ENCODE measurements around the gene WDR37. TPM values are rescaled to one million over a fixed set of nuclear protein-coding genes. Genes with fewer than 3 reads are reported as not detected.
"Not testable (repeated sequence)": the region's sequence is repeated elsewhere in the genome, so short reads cannot be mapped to it uniquely, and the experiment has no call there.

Gene WDR37
- total and polyA plus RNA-seq, 2 donors from 2014 or later, result 6.0 to 23.5 TPM

GRCh38 chr10:1035201-1035600, 21.0 kb upstream of the WDR37 start:
- H3K9me3 ChIP-seq (ENCODE audit: control insufficient read depth in 2 of 3, insufficient read depth in 1 of 3, low read length in 3 of 3), result no peaks in the 10 kb centered on the region
- H3K36me3 ChIP-seq (ENCODE audit: control insufficient read depth in 2 of 3, insufficient read depth in 3 of 3, low read length in 3 of 3), result peaks cover 0 to 4% (median 3%) of the 10 kb centered on the region in 3 donors
- DNase-seq, result no peak
- no peak overlapping the region for H3K27ac ChIP-seq (ENCODE audit: low read depth in 2 of 2, low read length in 2 of 2)
- H3K4me1 ChIP-seq (ENCODE audit: control insufficient read depth in 2 of 3, insufficient read depth in 2 of 3, low read depth in 1 of 3, low read length in 3 of 3), result no peaks in the 10 kb centered on the region
- intact Hi-C loops (cut with DNase I), result no loop called here
- H3K9ac ChIP-seq (ENCODE audit: low read length in 3 of 3), result no peak overlapping the region
- no peak for FAIRE-seq
- no peak for TF ChIP-seq CTCF (IDR thresholded peaks at IDR 0.05; ENCODE audit: borderline replicate concordance, extremely low read depth, insufficient read depth)
- H3K4me3 ChIP-seq (ENCODE audit: low read length in 3 of 3), result no peak overlapping the region
- H3K27me3 ChIP-seq (ENCODE audit: control insufficient read depth, insufficient read depth, low read length), result no peaks in the 10 kb centered on the region

DNA sequence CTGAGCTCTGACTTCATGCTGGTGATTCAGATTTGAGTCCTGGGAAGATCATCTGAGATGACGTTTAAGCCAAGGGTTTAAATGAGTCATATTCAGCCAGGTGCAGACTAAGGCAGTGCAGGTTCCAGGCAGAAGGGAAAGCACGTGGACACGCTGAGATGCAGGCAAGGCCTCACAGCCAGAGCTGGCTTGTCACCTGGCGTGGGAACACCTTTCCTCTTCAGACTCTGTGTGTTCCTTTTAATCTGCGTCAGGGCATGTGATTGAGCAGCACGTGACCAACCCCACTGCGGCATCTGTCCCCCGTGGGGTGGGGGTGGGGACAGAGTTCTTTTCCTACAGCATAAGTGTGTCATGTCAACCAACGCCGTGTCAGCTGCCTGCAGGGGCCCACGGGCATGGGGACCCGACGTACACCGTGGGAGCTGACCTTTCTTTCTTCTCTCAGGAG, 19.8 kb upstream of the WDR37 start:
- no peak for FAIRE-seq
- Histone ChIP-seq H3K27me3 (ENCODE audit: control insufficient read depth, insufficient read depth, low read length) (no peaks in the 10 kb centered on the region), H3K9ac (ENCODE audit: low read length in 3 of 3) (no peak overlapping the region), H3K4me3 (ENCODE audit: low read length in 3 of 3) (no peak overlapping the region), H3K27ac (ENCODE audit: low read depth in 2 of 2, low read length in 2 of 2) (no peak overlapping the region), H3K36me3 (ENCODE audit: control insufficient read depth in 2 of 3, insufficient read depth in 3 of 3, low read length in 3 of 3) (peaks cover 0 to 4% (median 3%) of the 10 kb centered on the region in 3 donors), H3K4me1 (ENCODE audit: control insufficient read depth in 2 of 3, insufficient read depth in 2 of 3, low read depth in 1 of 3, low read length in 3 of 3) (no peaks in the 10 kb centered on the region), H3K9me3 (ENCODE audit: control insufficient read depth in 2 of 3, insufficient read depth in 1 of 3, low read length in 3 of 3) (no peaks in the 10 kb centered on the region)
- TF ChIP-seq CTCF (IDR thresholded peaks at IDR 0.05; ENCODE audit: borderline replicate concordance, extremely low read depth, insufficient read depth), result no peak
- intact Hi-C loops (cut with DNase I), result no loop called here
- no peak for DNase-seq

- Histone ChIP-seq H3K27ac (ENCODE audit: low read depth in 2 of 2, low read length in 2 of 2) (no peak overlapping the region), H3K4me1 (ENCODE audit: control insufficient read depth in 2 of 3, insufficient read depth in 2 of 3, low read depth in 1 of 3, low read length in 3 of 3) (no peaks in the 10 kb centered on the region), H3K9ac (ENCODE audit: low read length in 3 of 3) (no peak overlapping the region), H3K4me3 (ENCODE audit: low read length in 3 of 3) (no peak overlapping the region), H3K36me3 (ENCODE audit: control insufficient read depth in 2 of 3, insufficient read depth in 3 of 3, low read length in 3 of 3) (peaks cover 0 to 5% (median 4%) of the 10 kb centered on the region in 3 donors), H3K9me3 (ENCODE audit: control insufficient read depth in 2 of 3, insufficient read depth in 1 of 3, low read length in 3 of 3) (no peaks in the 10 kb centered on the region), H3K27me3 (ENCODE audit: control insufficient read depth, insufficient read depth, low read length) (no peaks in the 10 kb centered on the region)
- DNase-seq (no peak), FAIRE-seq (no peak)
- intact Hi-C loops (cut with DNase I), result no loop called here
- TF ChIP-seq CTCF (IDR thresholded peaks at IDR 0.05; ENCODE audit: borderline replicate concordance, extremely low read depth, insufficient read depth), result no peak
These were observed 19.1 kb upstream of the WDR37 start for GRCh38 chr10:1037098-1037497.

DNA sequence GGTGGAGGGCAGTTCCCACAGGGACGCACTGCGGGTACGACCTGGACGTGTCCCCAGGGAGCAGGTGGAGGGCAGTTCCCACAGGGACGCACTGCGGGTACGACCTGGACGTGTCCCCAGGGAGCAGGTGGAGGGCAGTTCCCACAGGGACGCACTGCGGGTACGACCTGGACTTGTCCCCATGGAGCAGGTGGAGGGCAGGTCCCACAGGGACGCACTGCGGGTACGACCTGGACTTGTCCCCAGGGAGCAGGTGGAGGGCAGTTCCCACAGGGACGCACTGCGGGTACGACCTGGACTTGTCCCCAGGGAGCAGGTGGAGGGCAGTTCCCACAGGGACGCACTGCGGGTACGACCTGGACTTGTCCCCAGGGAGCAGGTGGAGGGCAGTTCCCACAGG, 17.4 kb upstream of the WDR37 start:
- H3K27me3 ChIP-seq (ENCODE audit: control insufficient read depth, insufficient read depth, low read length); H3K4me1 ChIP-seq (ENCODE audit: control insufficient read depth in 2 of 3, insufficient read depth in 2 of 3, low read depth in 1 of 3, low read length in 3 of 3); FAIRE-seq; DNase-seq; H3K9ac ChIP-seq (ENCODE audit: low read length in 3 of 3); H3K9me3 ChIP-seq (ENCODE audit: control insufficient read depth in 2 of 3, insufficient read depth in 1 of 3, low read length in 3 of 3); H3K4me3 ChIP-seq (ENCODE audit: low read length in 3 of 3); intact Hi-C loops (cut with DNase I); H3K27ac ChIP-seq (ENCODE audit: low read depth in 2 of 2, low read length in 2 of 2): not testable (repeated sequence)
- H3K36me3 ChIP-seq (ENCODE audit: control insufficient read depth in 2 of 3, insufficient read depth in 3 of 3, low read length in 3 of 3), result peaks cover 3 to 15% (median 4%) of the 10 kb centered on the region in 3 donors

Measured in kidney (tissue), 14 donors.